GM19238 (cell line): Measurements from ENCODE around the gene EFCAB8.
A peak's percentile ranks its signal among the peaks of the same experiment; 100 is the strongest.
"Not testable (repeated sequence)": the region's sequence is repeated elsewhere in the genome, so short reads cannot be mapped to it uniquely, and the experiment has no call there.

Experiments
- DNase-seq: peaks from one replicate; pipeline ENCODE4 v3.0.0; 2011; ENCODE audit warnings: low spot score; ENCODE audit not compliant: insufficient read length

EFCAB8 gene

GRCh38 chr20:32970973-32971300, 112.2 kb downstream of the EFCAB8 start:
- no peak for DNase-seq

DNA sequence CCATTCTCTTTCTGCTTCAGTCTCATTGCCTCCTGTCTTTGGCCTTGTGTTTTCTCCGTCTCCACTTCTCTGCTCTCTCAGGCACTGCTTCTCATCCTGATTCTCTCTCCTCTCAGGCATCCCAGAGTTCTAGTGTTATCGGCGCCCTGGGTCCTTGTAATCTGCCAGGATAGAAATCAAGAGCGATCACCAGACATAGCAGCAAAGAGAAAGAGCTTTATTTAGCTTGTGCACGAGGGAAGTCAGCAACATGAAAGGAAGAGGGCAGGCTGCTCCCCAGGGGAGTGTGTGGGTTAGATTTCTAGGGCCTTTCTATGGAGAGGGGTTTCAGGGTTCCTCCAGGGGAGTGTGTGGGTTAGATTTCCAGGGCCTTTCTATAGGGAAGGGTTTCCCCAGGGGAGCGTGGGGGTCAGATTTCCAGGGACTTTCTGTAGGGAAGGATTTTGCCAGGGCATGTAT, 113.0 kb downstream of the EFCAB8 start:
- no peak for DNase-seq

DNA sequence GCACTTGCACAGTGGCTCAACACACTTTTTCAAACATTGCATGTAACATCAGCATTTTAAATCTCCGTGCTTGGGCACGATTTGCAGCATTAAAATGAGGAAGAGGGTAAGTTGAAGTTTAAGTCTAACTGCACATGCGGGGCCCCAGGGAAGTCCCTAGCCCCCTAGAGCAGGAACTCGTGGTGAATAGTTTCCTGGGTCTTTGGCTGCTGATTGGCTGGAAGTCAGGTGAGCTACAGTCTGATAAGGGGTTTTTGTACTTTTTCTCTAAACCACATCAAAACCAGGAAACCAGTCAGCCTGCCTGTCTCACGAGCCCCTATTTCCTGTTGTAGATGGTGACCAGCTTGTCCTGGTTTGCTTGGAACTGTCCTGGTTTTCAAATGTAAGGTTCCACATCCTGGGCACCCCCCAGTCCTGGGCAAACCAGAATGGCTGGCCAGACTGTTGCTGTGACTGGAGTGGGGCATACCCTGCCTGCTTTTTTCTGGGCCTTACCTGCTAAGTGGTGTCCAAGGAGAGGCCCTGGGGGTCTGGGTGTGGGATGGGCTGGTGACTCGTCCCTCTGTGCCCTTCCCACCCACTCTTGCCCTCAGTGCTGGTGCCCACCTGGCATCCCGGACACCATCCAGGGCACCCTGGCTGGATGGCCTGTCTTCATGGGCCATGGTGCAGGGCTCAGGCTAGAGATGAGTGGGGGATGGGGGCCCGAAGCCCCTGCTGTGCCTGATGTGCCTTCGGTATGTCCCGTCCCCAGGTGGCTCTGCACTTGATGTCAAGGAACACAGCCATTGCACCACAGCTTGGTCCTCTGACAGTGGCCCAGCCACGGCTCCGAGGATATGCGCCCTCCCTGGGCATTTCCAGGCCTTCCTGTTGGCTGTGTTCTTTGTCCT, 113.7 kb downstream of the EFCAB8 start:
- peak; percentile 79 for DNase-seq

DNA sequence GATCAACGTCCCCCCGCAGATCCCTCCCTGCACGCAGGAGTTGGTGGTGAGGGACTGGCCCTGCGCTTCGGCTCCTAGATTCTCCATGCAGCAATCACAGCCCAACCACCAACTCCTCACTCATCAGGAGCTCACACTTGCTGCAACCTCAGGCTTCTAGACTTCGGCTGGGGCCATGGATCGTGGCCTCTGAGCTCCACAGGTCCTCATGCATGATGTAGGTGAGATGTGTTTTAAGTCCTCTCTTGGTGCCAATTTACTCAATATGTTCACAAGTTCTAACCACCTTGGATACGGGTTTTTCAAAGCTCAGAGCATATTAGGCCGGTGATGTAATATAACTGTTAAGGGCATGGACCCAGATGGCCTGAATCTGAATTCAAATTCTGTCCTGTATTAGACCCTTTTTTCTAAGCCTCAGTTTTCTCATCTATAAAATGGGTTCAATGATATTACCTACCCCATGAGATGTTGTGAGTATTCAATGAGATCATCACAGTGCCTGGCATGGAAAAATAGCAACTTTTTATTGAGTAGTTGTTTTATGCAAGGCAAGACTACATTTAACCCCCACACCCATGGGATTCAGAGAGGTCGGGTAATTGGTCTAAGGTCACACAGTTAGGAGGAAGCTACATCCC, 114.5 kb downstream of the EFCAB8 start:
- DNase-seq: no peak

DNA sequence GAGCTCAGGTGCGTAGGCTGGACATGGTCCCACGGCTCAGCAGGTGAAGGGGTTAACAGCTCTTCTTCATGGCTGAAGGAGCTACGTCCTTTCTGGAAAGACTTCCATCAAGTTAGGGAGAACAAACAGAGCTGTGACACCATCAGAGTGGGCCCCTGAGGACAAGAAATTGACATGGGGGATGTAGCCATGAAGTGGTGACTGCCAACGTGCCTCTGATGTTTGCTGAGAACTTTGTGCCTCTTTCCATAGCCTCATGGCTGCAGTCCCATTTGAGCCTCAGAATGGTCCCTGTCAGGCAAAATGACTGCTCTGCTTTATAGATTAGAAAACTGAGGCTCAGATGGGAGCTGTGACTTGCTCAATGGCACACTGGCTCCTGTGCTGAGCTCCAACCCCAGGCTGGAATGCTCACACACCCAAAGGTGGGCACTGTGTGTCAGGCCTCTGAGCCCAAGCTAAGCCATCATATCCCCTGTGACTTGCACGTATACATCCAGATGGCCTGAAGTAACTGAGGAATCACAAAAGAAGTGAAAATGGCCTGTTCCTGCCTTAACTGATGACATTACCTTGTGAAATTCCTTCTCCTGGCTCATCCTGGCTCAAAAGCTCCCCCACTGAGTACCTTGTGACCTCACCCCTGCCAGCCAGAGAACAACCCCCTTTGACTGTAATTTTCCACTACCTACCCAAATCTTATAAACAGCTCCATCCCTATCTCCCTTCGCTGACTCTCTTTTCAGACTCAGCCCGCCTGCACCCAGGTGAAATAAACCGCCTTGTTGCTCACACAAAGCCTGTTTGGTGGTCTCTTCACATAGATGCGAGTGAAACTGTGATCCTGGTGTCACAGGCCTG, 115.7 kb downstream of the EFCAB8 start:
- DNase-seq: not testable (repeated sequence)

DNA sequence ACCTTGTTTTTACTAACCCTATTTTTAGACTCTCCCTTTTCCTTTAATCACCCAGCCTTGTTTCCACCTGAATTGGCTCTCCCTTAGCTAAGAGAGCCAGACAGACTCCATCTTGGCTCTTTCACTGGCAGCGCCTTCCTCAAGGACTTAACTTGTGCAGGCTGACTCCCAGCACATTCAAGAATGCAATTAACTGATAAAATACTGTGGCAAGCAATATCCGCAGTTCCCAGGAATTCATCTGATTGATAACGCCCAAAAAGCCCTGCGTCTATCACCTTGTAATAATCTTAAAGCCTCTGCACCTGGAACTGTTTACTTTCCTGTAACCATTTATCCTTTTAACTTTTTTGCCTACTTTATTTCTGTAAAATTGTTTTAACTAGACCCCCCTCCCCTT, 116.4 kb downstream of the EFCAB8 start:
- DNase-seq: not testable (repeated sequence)

DNA sequence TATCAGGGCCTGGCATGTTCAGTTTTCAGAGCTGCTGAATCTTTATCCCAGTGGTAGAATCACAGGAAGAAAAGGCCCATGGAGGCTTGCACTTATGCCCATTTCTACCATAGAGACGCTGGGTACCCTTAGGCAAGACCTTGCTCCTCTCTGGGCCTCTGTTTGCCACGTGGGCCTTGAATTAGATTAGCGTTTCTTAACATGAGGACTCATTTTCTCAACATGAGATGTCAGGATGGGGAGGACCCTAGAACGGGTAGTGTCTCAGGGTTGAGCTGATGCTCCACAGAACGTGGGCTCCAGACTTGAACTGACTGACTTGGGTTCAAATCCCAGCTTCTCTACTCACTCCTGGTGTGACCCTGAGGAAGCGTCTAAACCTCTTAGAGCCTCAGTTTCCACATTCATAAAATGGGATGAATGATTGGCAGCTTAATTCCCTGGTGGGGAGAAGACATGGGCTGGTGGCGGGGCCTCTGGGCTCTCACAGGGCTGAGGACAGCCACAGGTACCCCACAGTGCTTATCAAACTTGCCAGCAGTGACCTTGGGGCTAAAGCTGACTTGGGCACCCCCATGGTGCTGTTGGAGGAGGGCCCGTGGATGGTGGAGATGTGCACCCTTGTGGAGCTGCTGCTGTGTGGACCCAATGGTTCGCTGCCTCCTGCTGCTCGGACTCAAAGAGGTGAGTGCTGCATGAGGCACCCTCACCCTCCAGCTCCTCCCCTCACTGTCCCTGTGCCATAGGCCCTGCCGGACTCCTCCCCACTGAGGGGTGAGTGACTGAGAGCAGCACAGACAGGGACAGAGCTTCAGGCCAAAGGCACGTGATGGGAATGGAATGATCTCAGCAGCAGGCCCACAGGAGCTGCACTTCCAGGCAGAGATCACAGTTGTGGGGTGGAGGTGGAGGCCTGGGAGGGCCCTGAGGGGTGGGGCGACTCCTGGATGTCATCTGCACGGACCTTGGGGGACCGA, 117.3 kb downstream of the EFCAB8 start:
- no peak for DNase-seq

GRCh38 chr20:32976746-32977145, 118.0 kb downstream of the EFCAB8 start:
- no peak for DNase-seq

DNA sequence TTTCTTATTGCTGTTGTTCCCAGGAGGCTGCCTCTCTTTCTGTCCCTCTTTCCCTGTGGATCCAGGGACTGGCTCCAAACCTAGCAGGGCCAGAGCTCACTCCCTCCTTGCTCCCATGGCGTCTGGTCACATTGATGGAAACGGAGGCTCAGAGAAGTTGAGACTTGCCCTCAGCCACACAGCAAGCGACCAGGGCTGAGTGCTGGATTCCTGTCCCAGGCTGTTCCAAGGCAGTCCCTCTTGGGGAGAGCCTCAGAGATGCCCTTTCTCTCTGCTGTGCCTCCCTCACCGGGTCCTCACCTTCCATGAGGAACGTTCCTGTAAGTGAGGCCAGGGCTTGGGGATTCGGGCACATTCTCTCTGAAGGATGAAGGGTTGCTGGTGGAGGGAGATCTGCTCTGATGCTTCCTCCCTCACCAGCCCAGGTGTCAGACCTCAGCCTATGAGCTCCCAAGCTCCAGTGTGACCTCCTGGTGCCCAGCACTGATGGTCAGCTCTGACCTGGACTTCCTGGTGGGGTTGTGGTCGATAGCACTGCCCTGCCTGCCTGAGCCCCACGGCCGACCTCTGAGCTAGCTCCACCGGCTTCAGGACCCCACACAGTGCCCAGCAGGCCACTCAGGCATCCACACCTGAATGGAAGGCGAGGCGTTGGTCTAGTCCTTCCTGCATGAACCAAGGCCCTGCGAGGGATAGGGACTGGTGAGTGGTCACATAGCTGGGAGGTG, 118.7 kb downstream of the EFCAB8 start:
- no peak for DNase-seq

DNA sequence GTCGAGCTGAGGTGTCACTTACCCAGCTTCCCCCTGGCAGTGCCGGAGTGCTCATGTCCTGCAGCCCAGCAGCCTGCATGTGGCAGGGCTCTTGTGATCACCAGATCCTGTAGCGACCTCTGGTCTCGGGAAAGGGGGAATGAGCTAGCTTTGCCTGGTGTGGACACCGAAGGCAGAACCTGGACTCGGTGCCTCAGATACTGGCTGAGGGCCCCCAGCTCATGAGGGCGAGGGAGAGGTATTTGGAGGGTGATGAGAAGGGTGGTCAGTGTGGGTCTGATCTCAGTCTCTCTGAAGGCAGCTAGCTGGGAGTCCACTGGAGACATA, 119.2 kb downstream of the EFCAB8 start:
- no peak for DNase-seq

DNA sequence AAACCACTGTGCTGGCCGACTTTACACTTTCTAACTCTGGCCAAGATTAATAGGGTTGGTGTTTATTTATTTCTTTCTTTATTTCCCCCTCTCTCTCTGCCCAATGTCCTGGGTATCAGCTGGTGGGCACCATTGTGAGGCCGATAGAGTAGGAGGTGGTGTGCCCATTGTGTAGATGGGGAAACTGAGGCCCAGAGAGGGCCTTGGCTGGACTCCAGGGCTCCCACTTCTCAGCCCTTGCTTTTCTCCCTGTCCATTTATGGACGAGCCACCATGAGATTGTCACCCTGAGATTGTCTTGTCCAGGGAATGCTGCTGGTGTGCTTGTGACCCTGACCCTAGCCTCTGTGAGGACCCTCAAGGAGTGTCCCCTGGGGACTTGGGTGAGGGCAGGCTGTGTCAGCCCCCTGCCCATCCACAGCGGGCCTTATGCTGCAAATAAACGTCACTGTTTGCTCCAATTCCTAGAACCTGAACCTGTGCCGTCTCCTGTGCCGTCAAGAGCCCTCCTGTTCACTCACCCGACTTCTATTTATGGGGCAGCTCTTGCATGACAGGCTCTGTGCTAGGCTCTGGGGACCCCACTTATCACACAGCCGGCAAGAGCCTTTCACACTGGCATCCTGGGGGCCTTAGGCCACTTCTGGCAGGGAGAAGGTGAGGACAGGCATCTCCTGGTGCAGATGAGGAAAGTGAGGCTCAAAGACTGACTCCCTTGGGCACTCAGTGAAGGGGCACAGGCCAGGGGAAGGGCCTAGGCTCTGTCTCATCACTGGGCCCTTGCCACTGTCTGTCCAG, 120.7 kb downstream of the EFCAB8 start:
- no peak for DNase-seq

DNA sequence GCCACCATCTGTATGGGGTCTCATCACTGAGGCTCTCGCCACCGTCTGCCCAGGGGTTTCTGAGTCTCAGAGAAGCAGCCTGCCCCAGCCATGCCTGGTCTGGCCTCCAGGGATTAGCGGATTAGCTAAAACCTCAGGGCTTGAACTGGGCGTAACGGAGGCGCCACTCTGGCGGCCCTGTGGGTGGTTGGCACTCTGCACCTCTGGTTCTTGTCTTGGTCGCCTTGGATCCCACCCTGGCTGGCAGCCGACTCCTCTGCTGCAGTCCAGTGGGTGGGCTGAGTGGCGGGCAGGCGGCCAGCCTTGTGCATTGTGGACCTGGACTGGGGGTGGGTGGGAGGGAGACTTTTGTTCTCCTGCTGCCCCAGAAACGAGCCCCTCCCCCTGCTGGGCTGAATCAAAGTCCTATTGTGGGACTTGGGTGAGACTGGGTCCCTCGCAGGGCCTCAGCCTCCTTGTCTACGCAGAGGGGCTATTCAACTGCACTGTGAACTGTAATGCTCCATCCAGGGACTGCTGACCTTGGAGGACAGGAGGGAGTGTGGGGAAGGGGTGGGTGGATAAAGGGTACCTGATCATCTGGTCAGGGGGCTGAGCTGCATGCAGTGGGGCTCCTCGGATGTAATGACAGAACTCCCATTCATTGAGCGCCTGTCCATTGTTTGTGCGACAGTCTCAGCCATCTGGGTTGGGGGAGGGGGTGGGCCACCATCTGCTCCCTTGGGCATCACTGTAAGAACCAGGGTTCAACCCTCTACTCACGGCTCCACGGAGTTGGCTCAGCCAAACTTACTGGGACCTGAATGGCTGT, 121.6 kb downstream of the EFCAB8 start:
- no peak for DNase-seq

GRCh38 chr20:32980990-32981389, 122.3 kb downstream of the EFCAB8 start:
- no peak for DNase-seq

- DNase-seq: no peak
Measured at GRCh38 chr20:32982617-32983458, 124.1 kb downstream of the EFCAB8 start.

GRCh38 chr20:32983459-32984112, 124.9 kb downstream of the EFCAB8 start:
- DNase-seq: no peak

GRCh38 chr20:32984196-32984595, 125.5 kb downstream of the EFCAB8 start:
- DNase-seq: no peak
